ENCODE results near the gene S100A7A.

DNA sequence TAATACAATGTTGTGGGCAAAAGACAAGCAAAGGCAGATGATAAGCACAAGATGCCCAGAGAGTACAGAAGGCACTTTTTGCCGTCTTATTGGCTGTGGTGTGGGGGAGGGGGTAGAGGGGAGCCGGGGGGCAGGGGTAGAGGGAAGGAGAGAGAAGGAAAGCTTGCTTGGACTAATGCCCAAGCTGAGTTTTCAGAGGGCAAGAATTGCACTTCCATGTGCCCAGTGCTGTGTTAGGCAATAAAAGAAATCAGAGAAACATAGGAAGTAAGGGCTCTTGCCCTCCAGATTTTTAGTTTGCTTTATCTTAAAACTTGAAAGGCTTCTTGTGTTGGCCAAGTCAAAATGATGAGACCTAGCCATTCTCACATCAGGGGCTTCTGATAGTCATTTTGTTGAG lies 49.2 kb upstream of the S100A7A start:
- TF ChIP-seq, protein P1, sequence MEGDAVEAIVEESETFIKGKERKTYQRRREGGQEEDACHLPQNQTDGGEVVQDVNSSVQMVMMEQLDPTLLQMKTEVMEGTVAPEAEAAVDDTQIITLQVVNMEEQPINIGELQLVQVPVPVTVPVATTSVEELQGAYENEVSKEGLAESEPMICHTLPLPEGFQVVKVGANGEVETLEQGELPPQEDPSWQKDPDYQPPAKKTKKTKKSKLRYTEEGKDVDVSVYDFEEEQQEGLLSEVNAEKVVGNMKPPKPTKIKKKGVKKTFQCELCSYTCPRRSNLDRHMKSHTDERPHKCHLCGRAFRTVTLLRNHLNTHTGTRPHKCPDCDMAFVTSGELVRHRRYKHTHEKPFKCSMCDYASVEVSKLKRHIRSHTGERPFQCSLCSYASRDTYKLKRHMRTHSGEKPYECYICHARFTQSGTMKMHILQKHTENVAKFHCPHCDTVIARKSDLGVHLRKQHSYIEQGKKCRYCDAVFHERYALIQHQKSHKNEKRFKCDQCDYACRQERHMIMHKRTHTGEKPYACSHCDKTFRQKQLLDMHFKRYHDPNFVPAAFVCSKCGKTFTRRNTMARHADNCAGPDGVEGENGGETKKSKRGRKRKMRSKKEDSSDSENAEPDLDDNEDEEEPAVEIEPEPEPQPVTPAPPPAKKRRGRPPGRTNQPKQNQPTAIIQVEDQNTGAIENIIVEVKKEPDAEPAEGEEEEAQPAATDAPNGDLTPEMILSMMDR (IDR thresholded peaks at IDR 0.05) = no peak
- no peak for TF ChIP-seq POLR2AphosphoS5 (IDR thresholded peaks at IDR 0.05; ENCODE audit: low read depth, low read length)

Measured in Panc1 (cell line).